BLaER1 (cell line): ENCODE measurements around the gene SRSF2.
A peak's percentile ranks its signal among the peaks of the same experiment; 100 is the strongest.
"Not testable (repeated sequence)": the region's sequence is repeated elsewhere in the genome, so short reads cannot be mapped to it uniquely, and the experiment has no call there.

ENCODE experiments used
- H3K27ac ChIP-seq: shearing (Covaris generic); formaldehyde crosslinking; 2 replicates; pipeline ENCODE4 v1.8.1; 2022
- H3K27me3 ChIP-seq: shearing (Covaris generic); formaldehyde crosslinking; 2 replicates; pipeline ENCODE4 v1.8.1; 2022
- H3K36me3 ChIP-seq: shearing (Covaris generic); formaldehyde crosslinking; 2 replicates; pipeline ENCODE4 v1.8.1; 2022
- H3K4me1 ChIP-seq: shearing (Covaris generic); formaldehyde crosslinking; 2 replicates; pipeline ENCODE4 v1.8.1; 2022
- H3K4me2 ChIP-seq: shearing (Covaris generic); formaldehyde crosslinking; 2 replicates; pipeline ENCODE4 v1.8.1; 2022
- H3K4me3 ChIP-seq: shearing (Covaris generic); formaldehyde crosslinking; 2 replicates; pipeline ENCODE4 v1.8.1; 2022
- H3K9ac ChIP-seq: shearing (Covaris generic); formaldehyde crosslinking; 2 replicates; pipeline ENCODE4 v1.8.1; 2022
- H3K9me3 ChIP-seq: shearing (Covaris generic); formaldehyde crosslinking; 2 replicates; pipeline ENCODE4 v1.8.1; 2022
- H4K20me1 ChIP-seq: shearing (Covaris generic); formaldehyde crosslinking; 2 replicates; pipeline ENCODE4 v1.8.1; 2022
- Cebpa-rat ChIP-seq: shearing (Covaris generic); IDR thresholded peaks from 2 replicates; pipeline ENCODE4 v1.8.1; 2022

Gene SRSF2

GRCh38 chr17:76753061-76753961 is 16.2 kb upstream of the SRSF2 start:
- H3K27me3 ChIP-seq = no peaks in the 10 kb centered on the region
- no peaks in the 10 kb centered on the region for H4K20me1 ChIP-seq
- H3K36me3 ChIP-seq = peaks cover 40% of the 10 kb centered on the region
- H3K4me1 ChIP-seq = peaks cover 18% of the 10 kb centered on the region
- H3K9ac ChIP-seq = peak overlapping the region; percentile 23; the same call in 1 of the 2 replicates
- no peak for TF ChIP-seq Cebpa-rat
- H3K9me3 ChIP-seq = no peaks in the 10 kb centered on the region
- 0 out of 2 replicates have a peak overlapping the region, but pooled peaks have one; percentile 33 for H3K27ac ChIP-seq
- no peak overlapping the region for H3K4me3 ChIP-seq
- peak overlapping the region; percentile 57 for H3K4me2 ChIP-seq

- H3K4me2 ChIP-seq = no peak overlapping the region
- TF ChIP-seq Cebpa-rat = no peak
Measured at GRCh38 chr17:76752006-76752405, 14.9 kb upstream of the SRSF2 start.

GRCh38 chr17:76751416-76751993 is 14.4 kb upstream of the SRSF2 start:
- Histone ChIP-seq H3K4me1 (peaks cover 35% of the 10 kb centered on the region), H3K36me3 (peaks cover 31% of the 10 kb centered on the region), H3K27ac (no peak overlapping the region), H3K4me2 (no peak overlapping the region), H3K27me3 (no peaks in the 10 kb centered on the region), H3K9ac (no peak overlapping the region), H3K4me3 (no peak overlapping the region), H3K9me3 (peaks cover 6% of the 10 kb centered on the region), H4K20me1 (no peaks in the 10 kb centered on the region)
- TF ChIP-seq Cebpa-rat = no peak

More at GRCh38 chr17:76752006-76752405, 14.9 kb upstream of the SRSF2 start:
- Histone ChIP-seq H3K4me1 (peaks cover 31% of the 10 kb centered on the region), H3K27me3 (no peaks in the 10 kb centered on the region), H3K4me3 (no peak overlapping the region), H3K36me3 (peaks cover 33% of the 10 kb centered on the region), H3K9me3 (peaks cover 1% of the 10 kb centered on the region; the same call in 1 of the 2 replicates), H4K20me1 (no peaks in the 10 kb centered on the region), H3K27ac (no peak overlapping the region), H3K9ac (no peak overlapping the region)

- no peak for TF ChIP-seq Cebpa-rat
- H3K4me2 ChIP-seq = peak overlapping the region; percentile 84
- H3K4me3 ChIP-seq = no peak overlapping the region
- peaks cover 33% of the 10 kb centered on the region for H3K4me1 ChIP-seq
- no peaks in the 10 kb centered on the region for H4K20me1 ChIP-seq
- no peak overlapping the region for H3K9ac ChIP-seq
- H3K27me3 ChIP-seq = no peaks in the 10 kb centered on the region
- peak overlapping the region; percentile 84 for H3K27ac ChIP-seq
- H3K36me3 ChIP-seq = peaks cover 37% of the 10 kb centered on the region
- H3K9me3 ChIP-seq = peaks cover 15% of the 10 kb centered on the region
Measured at GRCh38 chr17:76748657-76749056, 11.5 kb upstream of the SRSF2 start.

- Histone ChIP-seq H3K27me3 (no peaks in the 10 kb centered on the region), H3K27ac (peak overlapping the region; percentile 84), H3K4me1 (peaks cover 26% of the 10 kb centered on the region), H3K4me2 (peak overlapping the region; percentile 84), H4K20me1 (no peaks in the 10 kb centered on the region), H3K9me3 (peaks cover 15% of the 10 kb centered on the region), H3K9ac (peak overlapping the region; percentile 73), H3K36me3 (peaks cover 45% of the 10 kb centered on the region), H3K4me3 (peak overlapping the region; percentile 37; the same call in 1 of the 2 replicates)
- no peak for TF ChIP-seq Cebpa-rat
Measured at GRCh38 chr17:76747716-76748363, 10.7 kb upstream of the SRSF2 start.

GRCh38 chr17:76745785-76746184 is 8.7 kb upstream of the SRSF2 start:
- peaks cover 15% of the 10 kb centered on the region for H3K9me3 ChIP-seq
- H3K4me3 ChIP-seq, H4K20me1 ChIP-seq, H3K9ac ChIP-seq, H3K27me3 ChIP-seq, H3K27ac ChIP-seq, H3K4me2 ChIP-seq: not testable (repeated sequence)
- H3K36me3 ChIP-seq = peaks cover 57% of the 10 kb centered on the region
- peaks cover 26% of the 10 kb centered on the region for H3K4me1 ChIP-seq

- Histone ChIP-seq H3K4me3 (no peak overlapping the region), H3K4me1 (peaks cover 34% of the 10 kb centered on the region), H3K4me2 (no peak overlapping the region), H3K9me3 (peaks cover 15% of the 10 kb centered on the region), H3K27me3 (no peaks in the 10 kb centered on the region), H3K36me3 (peaks cover 57% of the 10 kb centered on the region), H3K27ac (no peak overlapping the region), H3K9ac (no peak overlapping the region), H4K20me1 (no peaks in the 10 kb centered on the region)
- TF ChIP-seq Cebpa-rat = no peak
Measured at GRCh38 chr17:76744747-76745146, 7.6 kb upstream of the SRSF2 start.

GRCh38 chr17:76742958-76743357 is 5.8 kb upstream of the SRSF2 start:
- no peak overlapping the region for H3K4me2 ChIP-seq
- peaks cover 15% of the 10 kb centered on the region for H3K9me3 ChIP-seq
- H4K20me1 ChIP-seq = no peaks in the 10 kb centered on the region
- no peaks in the 10 kb centered on the region for H3K27me3 ChIP-seq
- no peak overlapping the region for H3K27ac ChIP-seq
- H3K9ac ChIP-seq = no peak overlapping the region
- TF ChIP-seq Cebpa-rat = no peak
- no peak overlapping the region for H3K4me3 ChIP-seq
- H3K4me1 ChIP-seq = peaks cover 36% of the 10 kb centered on the region
- H3K36me3 ChIP-seq = peaks cover 57% of the 10 kb centered on the region

- H3K4me1 ChIP-seq = peaks cover 23% of the 10 kb centered on the region
- no peak overlapping the region for H3K4me3 ChIP-seq
- H4K20me1 ChIP-seq = peaks cover 14% of the 10 kb centered on the region
- H3K27ac ChIP-seq = no peak overlapping the region
- H3K36me3 ChIP-seq = peaks cover 52% of the 10 kb centered on the region
- TF ChIP-seq Cebpa-rat = no peak
- H3K9ac ChIP-seq = no peak overlapping the region
- no peaks in the 10 kb centered on the region for H3K27me3 ChIP-seq
- H3K9me3 ChIP-seq = no peaks in the 10 kb centered on the region
- 0 out of 2 replicates have a peak overlapping the region, but pooled peaks have one; percentile 93 for H3K4me2 ChIP-seq
Measured at GRCh38 chr17:76740329-76741118, 3.4 kb upstream of the SRSF2 start.

GRCh38 chr17:76739568-76740115 is 2.5 kb upstream of the SRSF2 start:
- H3K27ac ChIP-seq, H3K9ac ChIP-seq, H3K4me3 ChIP-seq, H3K27me3 ChIP-seq, H3K9me3 ChIP-seq: not testable (repeated sequence)
- peaks cover 23% of the 10 kb centered on the region for H4K20me1 ChIP-seq
- H3K4me2 ChIP-seq = peak overlapping the region; percentile 93
- H3K36me3 ChIP-seq = peaks cover 52% of the 10 kb centered on the region
- peaks cover 23% of the 10 kb centered on the region for H3K4me1 ChIP-seq
